Karpas-422 (cell line): ENCODE measurements around the gene RPRD1A. TPM values are rescaled to one million over a fixed set of nuclear protein-coding genes. Genes with fewer than 3 reads are reported as not detected.

Experiments used
- DNase-seq: peaks from one replicate; pipeline ENCODE4 v3.0.0-alpha.2; 2015
- H2AFZ ChIP-seq: fragments of 200-600 bp; sonication (generic); 2 replicates; pipeline ENCODE4 v1.6.1; 2014; ENCODE audit warnings: antibody characterized with exemption, low read length, mixed read lengths
- H3K27ac ChIP-seq: fragments of 200-600 bp; sonication (generic); 2 replicates; pipeline ENCODE4 v1.5.1; 2014; ENCODE audit warnings: mild to moderate bottlenecking, low read length, moderate library complexity
- H3K27me3 ChIP-seq: fragments of 200-600 bp; sonication (generic); 2 replicates; pipeline ENCODE4 v1.6.1; 2014; ENCODE audit warnings: low read length, mixed read lengths
- H3K36me3 ChIP-seq: fragments of 200-600 bp; sonication (generic); 2 replicates; pipeline ENCODE4 v1.6.1; 2014; ENCODE audit warnings: low read length, mixed read lengths; ENCODE audit not compliant: insufficient read depth
- H3K4me1 ChIP-seq: fragments of 200-600 bp; sonication (generic); 2 replicates; pipeline ENCODE4 v1.6.1; 2014; ENCODE audit warnings: mild to moderate bottlenecking, low read length, mixed read lengths
- H3K4me2 ChIP-seq: fragments of 200-600 bp; sonication (generic); 2 replicates; pipeline ENCODE4 v1.6.1; 2014; ENCODE audit warnings: low read length, low read depth, mild to moderate bottlenecking; ENCODE audit not compliant: poor library complexity, severe bottlenecking
- H3K4me3 ChIP-seq: fragments of 200-600 bp; sonication (generic); 2 replicates; pipeline ENCODE4 v1.5.1; 2014; ENCODE audit warnings: mild to moderate bottlenecking, antibody characterized with exemption, low read length, mixed read lengths
- H3K79me2 ChIP-seq: fragments of 200-600 bp; sonication (generic); 2 replicates; pipeline ENCODE4 v1.6.1; 2014; ENCODE audit warnings: mild to moderate bottlenecking, low read length, mixed read lengths
- H3K9ac ChIP-seq: fragments of 200-600 bp; sonication (generic); 2 replicates; pipeline ENCODE4 v1.6.0; 2014; ENCODE audit warnings: low read length
- H3K9me2 ChIP-seq: fragments of 200-600 bp; sonication (generic), shearing (Covaris generic); replicated peaks from 2 replicates; pipeline ENCODE4 v1.6.0; 2014; ENCODE audit warnings: mild to moderate bottlenecking, low read length, moderate library complexity; ENCODE audit not compliant: insufficient read depth
- H3K9me3 ChIP-seq: fragments of 300-700, 200-600 bp; sonication (generic); 2 replicates; pipeline ENCODE4 v1.6.1; 2014; ENCODE audit warnings: low read length, mixed read lengths
- H4K20me1 ChIP-seq: fragments of 200-600 bp; sonication (generic); 2 replicates; pipeline ENCODE4 v1.6.1; 2014; ENCODE audit warnings: mild to moderate bottlenecking, antibody characterized with exemption, low read length, low read depth; ENCODE audit not compliant: insufficient read depth
- total RNA-seq: library from RNA; depleted of rRNA; stranded (reverse); fragments of >200 nt; shearing (Covaris generic); gene quantifications from 2 replicates; pipeline ENCODE4 v1.2.3, GENCODE V29; 2014; ENCODE audit warnings: low replicate concordance

Gene RPRD1A
- total RNA-seq, 1 experiment from 2014 or later, result 85.5 TPM

DNA sequence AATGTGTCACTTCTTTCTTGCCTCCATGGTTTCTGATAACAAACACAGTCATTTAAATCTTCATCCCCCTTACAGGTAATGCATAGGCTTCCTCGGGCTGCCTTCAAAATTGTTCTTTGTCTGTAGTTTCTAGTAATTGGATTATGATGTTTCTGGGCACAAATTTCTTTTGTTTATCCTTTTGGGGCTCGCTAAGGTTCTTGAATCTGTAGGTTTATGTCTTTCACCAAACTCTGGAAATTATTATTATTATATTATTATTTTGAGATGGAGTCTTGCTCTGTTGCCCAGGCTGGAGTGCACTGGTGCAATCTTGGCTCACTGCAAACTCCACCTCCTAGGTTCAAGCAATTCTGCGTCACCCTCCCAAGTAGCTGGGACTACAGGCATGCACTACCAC is 111.1 kb downstream of the RPRD1A start:
- DNase-seq, result no peak
- Histone ChIP-seq H3K27ac (no peak overlapping the region), H3K4me2 (no peak overlapping the region), H3K4me1 (no peaks in the 10 kb centered on the region), H3K79me2 (no peaks in the 10 kb centered on the region), H3K4me3 (no peak overlapping the region), H3K27me3 (no peaks in the 10 kb centered on the region), H2AFZ (no peak overlapping the region), H3K9me3 (peaks cover 5% of the 10 kb centered on the region), H4K20me1 (no peaks in the 10 kb centered on the region), H3K9me2 (no peaks in the 10 kb centered on the region), H3K9ac (no peak overlapping the region), H3K36me3 (no peaks in the 10 kb centered on the region)

DNA sequence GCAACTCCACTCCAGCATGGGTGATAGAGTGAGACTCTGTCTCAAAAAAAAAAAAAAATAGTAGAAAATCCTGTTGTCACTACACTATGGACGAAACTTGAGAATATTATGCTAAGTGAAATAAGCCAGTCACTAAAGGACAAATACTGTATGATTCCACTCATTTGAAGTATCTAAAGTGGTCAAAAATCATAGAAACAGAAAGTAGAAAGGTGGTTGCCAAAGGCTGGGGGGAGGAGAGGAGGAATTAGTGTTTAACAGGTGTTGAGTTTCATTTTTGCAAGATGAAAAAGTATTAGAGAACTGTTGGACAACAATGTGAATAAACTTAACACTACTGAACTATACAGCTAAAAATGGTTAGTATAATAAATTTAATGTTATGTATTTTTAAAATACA is 113.7 kb downstream of the RPRD1A start:
- H3K27ac ChIP-seq, result no peak overlapping the region
- H3K4me1 ChIP-seq, result peaks cover 3% of the 10 kb centered on the region; the same call in 1 of the 2 replicates
- H3K27me3 ChIP-seq, result no peaks in the 10 kb centered on the region
- peaks cover 5% of the 10 kb centered on the region for H3K9me3 ChIP-seq
- H3K4me3 ChIP-seq, result no peak overlapping the region
- H3K9ac ChIP-seq, result no peak overlapping the region
- no peak for DNase-seq
- no peaks in the 10 kb centered on the region for H3K9me2 ChIP-seq
- H2AFZ ChIP-seq, result no peak overlapping the region
- no peaks in the 10 kb centered on the region for H3K79me2 ChIP-seq
- H3K4me2 ChIP-seq, result no peak overlapping the region
- H4K20me1 ChIP-seq, result no peaks in the 10 kb centered on the region
- no peaks in the 10 kb centered on the region for H3K36me3 ChIP-seq

DNA sequence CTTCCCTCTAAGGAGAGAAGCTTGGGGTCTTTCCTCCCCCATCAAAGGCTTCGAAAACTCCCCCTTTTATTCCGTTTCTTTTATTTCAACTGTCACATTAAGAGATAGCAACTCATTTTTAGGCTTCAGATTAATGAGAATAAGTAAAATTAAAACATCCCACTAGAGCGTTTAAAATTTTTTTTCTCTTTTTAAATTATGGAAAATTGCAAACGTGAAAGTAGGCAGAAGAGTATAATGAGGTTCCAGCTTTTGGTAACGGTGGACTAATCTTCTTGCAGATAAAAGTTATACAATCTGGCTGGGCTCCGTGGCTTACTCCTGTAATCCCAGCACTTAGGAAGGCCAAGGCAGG is 116.8 kb downstream of the RPRD1A start:
- Histone ChIP-seq H3K4me3 (no peak overlapping the region), H3K9ac (no peak overlapping the region), H3K4me1 (peaks cover 3% of the 10 kb centered on the region; the same call in 1 of the 2 replicates), H3K27me3 (no peaks in the 10 kb centered on the region), H3K27ac (no peak overlapping the region), H3K4me2 (no peak overlapping the region), H3K79me2 (no peaks in the 10 kb centered on the region), H3K9me3 (peaks cover 5% of the 10 kb centered on the region), H3K36me3 (no peaks in the 10 kb centered on the region), H4K20me1 (no peaks in the 10 kb centered on the region), H2AFZ (no peak overlapping the region), H3K9me2 (no peaks in the 10 kb centered on the region)
- DNase-seq, result no peak

DNA sequence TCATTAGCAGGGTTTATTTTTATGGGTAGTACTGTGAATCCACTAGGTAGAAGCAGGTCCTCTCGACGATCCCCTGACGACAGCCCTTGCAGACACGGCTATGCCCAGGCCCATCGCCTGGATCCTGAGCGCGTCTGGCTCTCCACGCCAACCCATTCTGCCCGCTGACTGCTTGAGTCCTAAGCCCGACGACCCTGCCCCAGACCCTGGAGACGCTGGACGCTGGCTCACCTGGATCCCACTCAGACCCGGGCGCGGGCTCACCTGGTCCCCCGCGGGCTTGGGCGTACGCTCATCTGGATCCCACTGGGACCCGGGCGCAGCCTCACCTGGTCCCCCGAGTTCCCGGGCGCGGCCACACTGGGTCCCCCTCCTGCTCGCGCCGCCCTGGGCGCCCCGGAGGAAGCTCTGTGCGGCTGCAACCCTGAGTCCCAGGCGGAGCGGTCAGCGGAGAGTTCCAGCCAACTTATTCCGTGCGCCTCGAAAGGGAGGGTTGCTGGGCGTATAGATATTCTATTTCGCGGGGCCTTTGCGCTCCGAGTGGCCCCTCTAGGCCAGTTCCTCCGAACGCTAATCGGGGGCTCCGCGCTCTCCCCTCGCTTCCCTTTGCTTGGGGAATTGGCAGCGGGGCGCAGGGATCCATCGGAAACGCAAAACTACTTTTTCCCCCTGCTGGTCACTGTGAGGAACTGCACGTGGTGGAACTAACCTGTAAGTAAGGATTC is 117.3 kb downstream of the RPRD1A start:
- no peak overlapping the region for H3K4me2 ChIP-seq
- H3K36me3 ChIP-seq, result no peaks in the 10 kb centered on the region
- no peak overlapping the region for H3K27ac ChIP-seq
- H3K4me1 ChIP-seq, result peaks cover 8% of the 10 kb centered on the region; the same call in 1 of the 2 replicates
- no peak overlapping the region for H3K9ac ChIP-seq
- no peaks in the 10 kb centered on the region for H3K79me2 ChIP-seq
- peaks cover 5% of the 10 kb centered on the region for H3K9me3 ChIP-seq
- no peak overlapping the region for H2AFZ ChIP-seq
- DNase-seq, result peak; percentile 74
- H3K9me2 ChIP-seq, result no peaks in the 10 kb centered on the region
- H3K4me3 ChIP-seq, result no peak overlapping the region
- no peaks in the 10 kb centered on the region for H4K20me1 ChIP-seq
- H3K27me3 ChIP-seq, result no peaks in the 10 kb centered on the region

DNA sequence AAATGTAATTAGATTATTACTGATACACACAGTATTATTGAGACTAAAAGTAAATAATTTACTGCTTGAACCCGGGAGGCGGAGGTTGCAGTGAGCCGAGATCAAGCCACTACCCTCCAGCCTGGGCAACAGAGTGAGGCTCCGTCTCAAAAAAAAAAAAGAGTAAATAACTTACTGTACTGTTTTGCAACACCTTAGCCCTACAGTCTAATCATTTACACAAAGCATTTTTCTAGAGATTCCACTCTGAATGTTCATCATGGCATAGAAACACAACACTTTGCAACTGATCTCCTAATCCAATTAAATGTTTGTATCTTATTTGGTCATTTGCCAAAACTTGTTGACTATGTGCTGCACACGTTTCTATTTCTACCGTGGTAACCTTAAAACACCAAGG is 118.3 kb downstream of the RPRD1A start:
- no peak for DNase-seq
- Histone ChIP-seq H3K79me2 (no peaks in the 10 kb centered on the region), H3K4me3 (no peak overlapping the region), H4K20me1 (no peaks in the 10 kb centered on the region), H3K4me2 (no peak overlapping the region), H3K9ac (no peak overlapping the region), H3K27me3 (no peaks in the 10 kb centered on the region), H3K9me2 (no peaks in the 10 kb centered on the region), H2AFZ (peak overlapping the region; percentile 45; the same call in 1 of the 2 replicates), H3K36me3 (no peaks in the 10 kb centered on the region), H3K4me1 (peaks cover 11% of the 10 kb centered on the region; the same call in 1 of the 2 replicates), H3K9me3 (peaks cover 5% of the 10 kb centered on the region), H3K27ac (no peak overlapping the region)

DNA sequence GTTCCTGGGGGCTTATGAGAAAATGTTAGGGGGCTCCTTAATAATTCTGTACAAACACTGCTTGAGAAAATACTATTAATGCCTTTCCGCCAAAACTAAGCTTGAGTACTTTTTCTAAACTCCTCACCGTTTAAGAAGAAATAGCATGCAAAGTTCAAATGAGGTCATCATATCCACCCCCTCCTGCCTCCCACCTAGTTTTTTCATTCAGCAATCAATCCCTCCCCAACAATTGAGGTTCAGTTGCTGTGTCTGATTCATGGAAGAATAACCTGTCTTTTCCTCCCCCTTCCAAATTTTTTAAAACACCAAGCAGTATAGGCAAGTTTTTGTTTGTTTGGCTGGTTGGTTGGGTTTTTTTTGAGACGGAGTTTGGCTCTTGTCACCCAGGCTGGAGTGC is 119.3 kb downstream of the RPRD1A start:
- H3K27ac ChIP-seq, result no peak overlapping the region
- no peak overlapping the region for H3K4me2 ChIP-seq
- H3K27me3 ChIP-seq, result no peaks in the 10 kb centered on the region
- H2AFZ ChIP-seq, result no peak overlapping the region
- no peaks in the 10 kb centered on the region for H3K36me3 ChIP-seq
- no peak for DNase-seq
- no peaks in the 10 kb centered on the region for H3K9me2 ChIP-seq
- peaks cover 2% of the 10 kb centered on the region for H3K9me3 ChIP-seq
- peaks cover 11% of the 10 kb centered on the region; the same call in 1 of the 2 replicates for H3K4me1 ChIP-seq
- H3K79me2 ChIP-seq, result no peaks in the 10 kb centered on the region
- no peak overlapping the region for H3K9ac ChIP-seq
- no peak overlapping the region for H3K4me3 ChIP-seq
- H4K20me1 ChIP-seq, result no peaks in the 10 kb centered on the region

DNA sequence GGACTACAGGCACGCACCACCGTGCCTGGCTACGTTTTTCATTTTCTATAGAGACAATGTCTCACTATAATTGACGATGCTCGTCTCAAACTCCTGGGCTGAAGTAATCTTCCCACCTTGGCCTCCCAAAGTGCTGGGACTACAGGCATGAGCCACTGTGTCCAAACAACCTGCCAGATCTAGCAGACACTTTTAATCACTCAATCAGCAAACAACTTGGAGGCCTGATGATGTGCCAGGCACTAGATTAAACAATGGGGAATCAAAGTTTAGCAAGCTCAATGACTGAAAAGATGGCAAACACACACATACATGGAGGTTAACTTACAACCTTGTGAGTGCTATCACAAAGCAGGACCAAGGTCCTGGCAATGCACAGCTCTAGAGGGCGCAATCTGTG is 124.7 kb downstream of the RPRD1A start:
- no peak overlapping the region for H3K4me3 ChIP-seq
- H3K4me2 ChIP-seq, result no peak overlapping the region
- no peaks in the 10 kb centered on the region for H3K36me3 ChIP-seq
- H3K9ac ChIP-seq, result no peak overlapping the region
- no peaks in the 10 kb centered on the region for H3K79me2 ChIP-seq
- peaks cover 30% of the 10 kb centered on the region for H3K4me1 ChIP-seq
- DNase-seq, result no peak
- H3K27ac ChIP-seq, result no peak overlapping the region
- H3K9me3 ChIP-seq, result no peaks in the 10 kb centered on the region
- no peaks in the 10 kb centered on the region for H3K9me2 ChIP-seq
- H2AFZ ChIP-seq, result no peak overlapping the region
- H3K27me3 ChIP-seq, result no peaks in the 10 kb centered on the region
- no peaks in the 10 kb centered on the region for H4K20me1 ChIP-seq

DNA sequence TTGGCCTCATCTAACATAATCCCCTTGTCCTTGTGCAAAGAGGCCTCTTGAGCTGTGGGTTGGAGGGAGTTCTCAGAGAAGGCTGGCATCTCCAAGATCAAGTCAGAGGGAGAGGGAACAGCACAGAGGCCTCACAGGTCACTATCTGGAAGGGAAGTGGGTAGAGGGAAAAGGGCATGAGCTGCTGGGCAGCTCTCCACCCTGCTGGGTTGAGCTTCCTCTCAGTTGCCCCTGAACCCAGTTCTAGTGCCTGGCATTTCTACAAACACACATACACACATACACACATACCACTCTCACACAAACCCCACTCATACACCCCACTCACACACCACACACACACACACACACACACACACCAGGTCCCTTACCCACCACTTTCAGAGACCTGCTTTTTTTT is 125.2 kb downstream of the RPRD1A start:
- no peak overlapping the region for H3K4me2 ChIP-seq

More for the DNA sequence above, 125.2 kb downstream of the RPRD1A start:
- Histone ChIP-seq H3K9me3 (no peaks in the 10 kb centered on the region), H3K9me2 (no peaks in the 10 kb centered on the region), H3K9ac (no peak overlapping the region), H3K4me1 (peaks cover 34% of the 10 kb centered on the region), H3K4me3 (no peak overlapping the region), H3K27ac (no peak overlapping the region), H2AFZ (no peak overlapping the region), H3K36me3 (no peaks in the 10 kb centered on the region), H3K27me3 (no peaks in the 10 kb centered on the region), H4K20me1 (no peaks in the 10 kb centered on the region), H3K79me2 (no peaks in the 10 kb centered on the region)
- DNase-seq, result no peak
